HG03432 (cell line): ENCODE measurements around the gene OSCP1.
A peak's percentile ranks its signal among the peaks of the same experiment; 100 is the strongest.

ENCODE experiments used
- ATAC-seq: cut with Tn5 transposase; IDR thresholded peaks from one replicate; pipeline ENCODE4 v1.9.1; 2021; ENCODE audit warnings: mild to moderate bottlenecking, moderate library complexity; ENCODE audit not compliant: unreplicated experiment

The OSCP1 gene

GRCh38 chr1:36408479-36408878, 41.8 kb downstream of the OSCP1 start:
- ATAC-seq, result no peak

GRCh38 chr1:36406440-36406839, 43.8 kb downstream of the OSCP1 start:
- no peak for ATAC-seq

- no peak for ATAC-seq
These were observed 47.8 kb downstream of the OSCP1 start for GRCh38 chr1:36402504-36402890.

- ATAC-seq, result no peak
These were observed 48.4 kb downstream of the OSCP1 start for GRCh38 chr1:36401602-36402503.

GRCh38 chr1:36400825-36401601, 49.2 kb downstream of the OSCP1 start:
- ATAC-seq, result no peak

GRCh38 chr1:36400514-36400824, 49.8 kb downstream of the OSCP1 start:
- no peak for ATAC-seq

GRCh38 chr1:36398370-36398977, 51.8 kb downstream of the OSCP1 start:
- ATAC-seq, result no peak

GRCh38 chr1:36397378-36398230, 52.6 kb downstream of the OSCP1 start, which contains the start of gene LSM10:
Gene LSM10, minus strand, starts transcription at chr1:36397908. Its CDS starts 3,779 bp downstream, at chr1:36394129.
- ATAC-seq, result peak; percentile 91

- no peak for ATAC-seq
These were observed 53.2 kb downstream of the OSCP1 start for GRCh38 chr1:36397083-36397377.

GRCh38 chr1:36396359-36396758, 53.9 kb downstream of the OSCP1 start:
- ATAC-seq, result no peak

- ATAC-seq, result no peak
These were observed 56.6 kb downstream of the OSCP1 start for GRCh38 chr1:36393686-36394085.

- ATAC-seq, result no peak
These were observed 57.4 kb downstream of the OSCP1 start for GRCh38 chr1:36392836-36393235.

GRCh38 chr1:36391271-36391670, 59.0 kb downstream of the OSCP1 start:
- ATAC-seq, result no peak

GRCh38 chr1:36390411-36390810, 59.8 kb downstream of the OSCP1 start:
- no peak for ATAC-seq

- ATAC-seq, result no peak
These were observed 60.3 kb downstream of the OSCP1 start for GRCh38 chr1:36389999-36390398.

- no peak for ATAC-seq
These were observed 61.0 kb downstream of the OSCP1 start for GRCh38 chr1:36389261-36389660.

GRCh38 chr1:36387141-36387949, 62.9 kb downstream of the OSCP1 start:
- no peak for ATAC-seq

- ATAC-seq, result peak; percentile 47
These were observed 63.7 kb downstream of the OSCP1 start for GRCh38 chr1:36386265-36387140.
